PFSK-1 (cell line): Measurements from ENCODE around the gene PIK3CD.

Experiments used
- FOXP2 ChIP-seq: optimal IDR thresholded peaks from 2 replicates; pipeline ENCODE3; 2011; ENCODE audit warnings: borderline replicate concordance, control low read depth, inconsistent platforms; ENCODE audit not compliant: insufficient read depth; ENCODE audit errors: extremely low read length, extremely low read depth
- POLR2AphosphoS5 ChIP-seq: IDR thresholded peaks from 2 replicates; pipeline ENCODE4 v1.6.1; 2012; ENCODE audit warnings: low read depth, mild to moderate bottlenecking, control low read depth, low read length, moderate library complexity
- SIN3A ChIP-seq: IDR thresholded peaks from 2 replicates; pipeline ENCODE4 v1.6.1; 2012; ENCODE audit warnings: mild to moderate bottlenecking, low read length, moderate library complexity, borderline replicate concordance; ENCODE audit not compliant: insufficient read depth
- TAF1 ChIP-seq: IDR thresholded peaks from 2 replicates; pipeline ENCODE4 v1.6.1; 2012; ENCODE audit warnings: low read length, control low read depth, borderline replicate concordance; ENCODE audit not compliant: insufficient read depth

- TF ChIP-seq POLR2AphosphoS5 (no peak), FOXP2 (no peak), TAF1 (no peak), SIN3A (no peak)
Observed at GRCh38 chr1:9612162-9612845, 39.2 kb upstream of the PIK3CD start.
